Activated naive CD8-positive, alpha-beta T cell (primary cell): ENCODE measurements around the gene ALAS1.
A peak's percentile ranks its signal among the peaks of the same experiment; 100 is the strongest.

Experiments used
- H3K27ac Mint-ChIP-seq: one replicate; pipeline ENCODE4 v1.8.0; 2021; ENCODE audit warnings: mixed read lengths
- H3K27me3 Mint-ChIP-seq: one replicate; pipeline ENCODE4 v1.8.0; 2021; ENCODE audit warnings: mixed read lengths
- H3K36me3 Mint-ChIP-seq: one replicate; pipeline ENCODE4 v1.8.0; 2021; ENCODE audit warnings: mixed read lengths
- H3K4me1 Mint-ChIP-seq: one replicate; pipeline ENCODE4 v1.8.0; 2021; ENCODE audit warnings: low read depth, mixed read lengths
- H3K4me3 Mint-ChIP-seq: one replicate; pipeline ENCODE4 v1.8.0; 2021; ENCODE audit warnings: mild to moderate bottlenecking, mixed read lengths
- H3K9me3 Mint-ChIP-seq: one replicate; pipeline ENCODE4 v1.8.0; 2021; ENCODE audit warnings: low read depth, mixed read lengths

Gene ALAS1

GRCh38 chr3:52229656-52230055 is 31.7 kb downstream of the ALAS1 start:
- no peak overlapping the region for H3K27ac Mint-ChIP-seq
- no peaks in the 10 kb centered on the region for H3K36me3 Mint-ChIP-seq
- H3K4me1 Mint-ChIP-seq = peaks cover 55% of the 10 kb centered on the region
- no peak overlapping the region for H3K4me3 Mint-ChIP-seq
- H3K27me3 Mint-ChIP-seq = no peaks in the 10 kb centered on the region
- H3K9me3 Mint-ChIP-seq = no peaks in the 10 kb centered on the region

GRCh38 chr3:52230461-52230860 is 32.5 kb downstream of the ALAS1 start:
- Mint-ChIP-seq H3K4me1 (peaks cover 55% of the 10 kb centered on the region), H3K4me3 (no peak overlapping the region), H3K9me3 (no peaks in the 10 kb centered on the region), H3K27ac (peak overlapping the region; percentile 76), H3K36me3 (no peaks in the 10 kb centered on the region), H3K27me3 (no peaks in the 10 kb centered on the region)

DNA sequence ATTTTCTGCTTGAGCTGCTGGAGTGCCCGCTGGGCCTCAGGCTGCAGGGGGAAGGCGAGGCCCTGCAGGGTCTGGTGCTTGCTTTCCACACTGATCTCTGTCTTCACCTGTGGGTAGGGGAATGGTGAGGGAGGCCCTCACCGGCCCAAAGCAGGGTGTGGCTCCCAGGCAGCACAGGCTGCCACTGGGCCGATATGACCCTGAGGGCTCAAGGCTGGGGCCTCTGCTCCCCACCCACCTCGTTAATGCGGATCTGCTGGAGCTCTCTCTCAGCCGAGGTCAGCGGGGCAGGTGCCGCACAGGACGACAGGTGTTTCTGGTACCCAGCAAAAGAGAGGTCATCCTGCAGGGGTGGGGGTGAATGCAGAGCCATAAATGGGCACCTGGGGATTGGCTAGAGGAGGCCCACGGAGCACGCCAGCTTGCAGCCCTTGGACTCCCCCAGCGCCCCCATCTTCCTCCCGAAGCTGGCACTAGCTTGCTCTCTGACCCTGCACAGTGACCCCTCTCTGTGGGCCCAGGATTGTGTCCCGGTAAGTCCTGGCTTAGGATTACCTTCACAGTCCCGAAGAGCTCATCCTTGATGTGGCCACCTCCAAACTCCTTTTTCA is 33.0 kb downstream of the ALAS1 start:
- no peaks in the 10 kb centered on the region for H3K36me3 Mint-ChIP-seq
- no peak overlapping the region for H3K4me3 Mint-ChIP-seq

GRCh38 chr3:52231502-52232278 is 33.7 kb downstream of the ALAS1 start:
- no peaks in the 10 kb centered on the region for H3K9me3 Mint-ChIP-seq
- peaks cover 55% of the 10 kb centered on the region for H3K4me1 Mint-ChIP-seq
- H3K27me3 Mint-ChIP-seq = no peaks in the 10 kb centered on the region
- H3K27ac Mint-ChIP-seq = peak overlapping the region; percentile 88
- no peaks in the 10 kb centered on the region for H3K36me3 Mint-ChIP-seq
- peak overlapping the region; percentile 64 for H3K4me3 Mint-ChIP-seq

More for the DNA sequence above, 33.0 kb downstream of the ALAS1 start:
- Mint-ChIP-seq H3K27ac (peak overlapping the region; percentile 88), H3K9me3 (no peaks in the 10 kb centered on the region), H3K27me3 (no peaks in the 10 kb centered on the region), H3K4me1 (peaks cover 55% of the 10 kb centered on the region)

DNA sequence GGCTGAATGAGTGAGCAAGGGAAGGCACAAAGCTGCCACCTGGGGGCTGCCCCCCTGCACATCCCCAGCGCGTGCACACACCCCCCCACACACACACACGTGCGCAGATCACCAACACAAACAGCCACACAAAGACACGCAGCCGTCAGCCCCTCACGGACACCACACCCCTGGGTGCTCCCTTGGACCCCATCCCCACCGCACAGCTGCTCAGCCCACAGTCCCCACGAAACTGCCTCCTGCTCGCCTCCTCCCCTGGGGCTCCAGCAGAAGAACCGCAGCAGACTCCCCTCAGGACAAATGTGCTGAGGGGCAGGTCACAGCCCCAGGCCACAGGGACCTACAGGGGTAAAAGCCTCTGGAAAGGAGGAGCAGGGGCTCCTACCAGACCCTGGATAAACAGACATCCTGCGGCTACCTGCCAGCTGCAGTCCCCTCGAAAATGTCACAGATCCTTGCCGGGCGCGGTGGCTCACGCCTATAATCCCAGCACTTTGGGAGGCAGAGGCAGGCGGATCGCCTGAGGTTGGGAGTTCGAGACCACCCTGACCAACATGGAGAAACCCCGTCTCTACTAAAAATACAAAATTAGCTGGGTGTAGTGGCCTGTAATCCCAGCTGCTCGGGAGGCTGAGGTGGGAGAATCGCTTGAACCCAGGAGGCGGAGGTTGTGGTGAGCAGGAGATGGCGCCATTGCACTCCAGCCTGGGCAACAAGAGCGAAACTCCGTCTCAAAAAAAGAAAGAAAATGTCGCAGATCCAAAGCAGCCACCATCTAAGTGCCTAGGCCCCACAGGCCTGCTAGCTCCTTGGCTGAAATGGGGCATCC is 34.5 kb downstream of the ALAS1 start:
- H3K27me3 Mint-ChIP-seq = no peaks in the 10 kb centered on the region
- peaks cover 59% of the 10 kb centered on the region for H3K4me1 Mint-ChIP-seq
- H3K9me3 Mint-ChIP-seq = no peaks in the 10 kb centered on the region
- no peak overlapping the region for H3K4me3 Mint-ChIP-seq
- H3K36me3 Mint-ChIP-seq = no peaks in the 10 kb centered on the region
- peak overlapping the region; percentile 75 for H3K27ac Mint-ChIP-seq

DNA sequence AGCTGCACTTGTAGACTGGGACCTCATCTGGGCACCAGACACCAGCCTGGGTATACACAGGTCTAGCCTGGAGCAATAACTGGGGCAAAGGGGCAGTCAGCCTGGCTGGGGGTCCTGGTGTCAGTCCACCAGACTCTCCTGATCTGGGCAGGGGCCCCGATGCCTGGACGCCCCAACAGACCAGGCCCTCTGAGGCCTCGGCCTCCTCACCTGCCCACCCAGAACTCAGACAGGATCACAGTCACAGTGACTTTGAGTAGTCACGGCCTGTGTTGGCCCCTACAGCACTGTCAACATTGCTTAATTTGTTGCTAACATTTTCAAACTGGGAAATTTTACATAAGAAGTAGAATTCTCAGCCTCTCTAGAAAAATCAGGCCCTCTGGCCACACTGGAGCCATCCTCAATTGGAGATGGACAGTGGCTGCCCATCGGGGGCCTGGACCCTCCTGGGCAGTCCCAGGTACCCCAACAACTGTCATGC is 35.2 kb downstream of the ALAS1 start:
- peaks cover 57% of the 10 kb centered on the region for H3K4me1 Mint-ChIP-seq
- no peaks in the 10 kb centered on the region for H3K9me3 Mint-ChIP-seq
- H3K36me3 Mint-ChIP-seq = no peaks in the 10 kb centered on the region
- peak overlapping the region; percentile 17 for H3K4me3 Mint-ChIP-seq
- peak overlapping the region; percentile 61 for H3K27ac Mint-ChIP-seq
- H3K27me3 Mint-ChIP-seq = no peaks in the 10 kb centered on the region

GRCh38 chr3:52233968-52234367 is 36.0 kb downstream of the ALAS1 start:
- H3K36me3 Mint-ChIP-seq = no peaks in the 10 kb centered on the region
- peak overlapping the region; percentile 42 for H3K4me3 Mint-ChIP-seq
- peak overlapping the region; percentile 76 for H3K27ac Mint-ChIP-seq
- peaks cover 61% of the 10 kb centered on the region for H3K4me1 Mint-ChIP-seq
- H3K27me3 Mint-ChIP-seq = no peaks in the 10 kb centered on the region
- H3K9me3 Mint-ChIP-seq = no peaks in the 10 kb centered on the region

- H3K27me3 Mint-ChIP-seq = no peaks in the 10 kb centered on the region
- peak overlapping the region; percentile 76 for H3K27ac Mint-ChIP-seq
- no peaks in the 10 kb centered on the region for H3K9me3 Mint-ChIP-seq
- H3K4me1 Mint-ChIP-seq = peaks cover 64% of the 10 kb centered on the region
- H3K4me3 Mint-ChIP-seq = peak overlapping the region; percentile 42
- no peaks in the 10 kb centered on the region for H3K36me3 Mint-ChIP-seq
Observed at GRCh38 chr3:52234516-52235447, 36.8 kb downstream of the ALAS1 start.

DNA sequence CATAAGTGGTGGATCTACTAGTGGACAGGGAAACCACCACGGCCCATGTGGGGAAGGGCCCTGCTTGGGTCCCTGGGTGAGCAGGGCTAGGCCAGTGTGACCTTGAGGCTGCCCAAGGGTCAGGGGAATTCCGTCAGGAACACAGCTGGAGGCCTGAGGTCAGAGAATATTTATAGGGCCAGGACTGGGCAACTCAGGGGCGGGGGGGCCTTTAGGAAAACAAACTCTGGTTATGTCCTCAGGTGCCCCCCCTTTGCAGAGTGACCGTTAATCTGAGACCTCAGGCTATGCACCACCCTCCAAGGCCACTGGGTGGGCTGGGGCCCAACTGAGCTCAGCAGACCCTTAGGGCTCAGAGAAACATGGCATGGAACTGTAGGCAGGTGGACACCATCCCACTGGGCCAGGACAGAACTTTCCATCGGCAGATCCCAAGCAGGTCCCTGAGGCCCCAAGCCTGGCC is 38.5 kb downstream of the ALAS1 start:
- H3K9me3 Mint-ChIP-seq = no peaks in the 10 kb centered on the region
- peak overlapping the region; percentile 67 for H3K4me3 Mint-ChIP-seq
- H3K4me1 Mint-ChIP-seq = peaks cover 77% of the 10 kb centered on the region
- H3K36me3 Mint-ChIP-seq = no peaks in the 10 kb centered on the region
- H3K27me3 Mint-ChIP-seq = no peaks in the 10 kb centered on the region
- H3K27ac Mint-ChIP-seq = peak overlapping the region; percentile 85

GRCh38 chr3:52237006-52237656 is 39.2 kb downstream of the ALAS1 start:
- H3K9me3 Mint-ChIP-seq = no peaks in the 10 kb centered on the region
- peak overlapping the region; percentile 76 for H3K4me3 Mint-ChIP-seq
- H3K27ac Mint-ChIP-seq = peak overlapping the region; percentile 85
- peaks cover 79% of the 10 kb centered on the region for H3K4me1 Mint-ChIP-seq
- H3K36me3 Mint-ChIP-seq = no peaks in the 10 kb centered on the region
- H3K27me3 Mint-ChIP-seq = no peaks in the 10 kb centered on the region

- Mint-ChIP-seq H3K4me3 (peak overlapping the region; percentile 99), H3K9me3 (no peaks in the 10 kb centered on the region), H3K4me1 (peaks cover 76% of the 10 kb centered on the region), H3K36me3 (no peaks in the 10 kb centered on the region), H3K27ac (peak overlapping the region; percentile 95), H3K27me3 (no peaks in the 10 kb centered on the region)
Observed at GRCh38 chr3:52237657-52238172, 39.8 kb downstream of the ALAS1 start.

- peak overlapping the region; percentile 99 for H3K4me3 Mint-ChIP-seq
- H3K9me3 Mint-ChIP-seq = no peaks in the 10 kb centered on the region
- H3K27ac Mint-ChIP-seq = peak overlapping the region; percentile 95
- no peaks in the 10 kb centered on the region for H3K36me3 Mint-ChIP-seq
- peaks cover 75% of the 10 kb centered on the region for H3K4me1 Mint-ChIP-seq
- no peaks in the 10 kb centered on the region for H3K27me3 Mint-ChIP-seq
Observed at GRCh38 chr3:52238193-52238760, 40.3 kb downstream of the ALAS1 start.
